HFFc6 (cell line): ENCODE measurements around the gene RELT. TPM values are rescaled to one million over a fixed set of nuclear protein-coding genes. Genes with fewer than 3 reads are reported as not detected.

Experiments used
- DNase-seq: peaks from one replicate; pipeline ENCODE4 v3.0.0-alpha.2; 2018
- H3K27ac Mint-ChIP-seq: 2 replicates; pipeline ENCODE4 v1.8.0; 2020; ENCODE audit warnings: mild to moderate bottlenecking, mixed read lengths
- H3K27me3 Mint-ChIP-seq: 2 replicates; pipeline ENCODE4 v1.8.0; 2021; ENCODE audit warnings: mild to moderate bottlenecking, moderate library complexity, mixed read lengths; ENCODE audit not compliant: insufficient read depth
- H3K36me3 Mint-ChIP-seq: 2 replicates; pipeline ENCODE4 v1.8.0; 2021; ENCODE audit warnings: low read depth, mixed read lengths
- H3K4me1 Mint-ChIP-seq: 2 replicates; pipeline ENCODE4 v1.8.0; 2020; ENCODE audit warnings: low read depth, mixed read lengths
- H3K4me3 Mint-ChIP-seq: 2 replicates; pipeline ENCODE4 v1.8.0; 2020; ENCODE audit warnings: mild to moderate bottlenecking, moderate library complexity, mixed read lengths
- H3K9me3 Mint-ChIP-seq: 2 replicates; pipeline ENCODE4 v1.8.0; 2020; ENCODE audit warnings: mild to moderate bottlenecking, mixed read lengths
- CTCF ChIP-seq: fragments of 200-600 bp; sonication (generic); IDR thresholded peaks from 2 replicates; pipeline ENCODE4 v1.5.0; 2021; ENCODE audit warnings: antibody characterized with exemption, mild to moderate bottlenecking
- total RNA-seq, 6 experiments: library from RNA; stranded (reverse); fragmentation: NEBNext Ultra II Directional; extraction: Animal tissue kit (Norgen Biotek cat#: 25700); gene quantifications; 2 replicates in 1 of 6; 3 replicates in 5 of 6; pipeline ENCODE4 v1.2.3, GENCODE V29; 2021

Gene RELT
- total RNA-seq, 6 experiments from 2014 or later: 6.2 to 7.7 (median 7.0) TPM

- no peak overlapping the region for H3K4me3 Mint-ChIP-seq
- no peak for TF ChIP-seq CTCF
- H3K27me3 Mint-ChIP-seq: peaks cover 2% of the 10 kb centered on the region
- no peak overlapping the region for H3K27ac Mint-ChIP-seq
- H3K9me3 Mint-ChIP-seq: no peaks in the 10 kb centered on the region
- peaks cover 22% of the 10 kb centered on the region for H3K4me1 Mint-ChIP-seq
- DNase-seq: no peak
- peaks cover 5% of the 10 kb centered on the region; the same call in 1 of the 2 replicates for H3K36me3 Mint-ChIP-seq
Measured at GRCh38 chr11:73403541-73403940, 27.3 kb downstream of the RELT start.

GRCh38 chr11:73404048-73404447, 27.8 kb downstream of the RELT start:
- Mint-ChIP-seq H3K27me3 (peaks cover 2% of the 10 kb centered on the region), H3K27ac (no peak overlapping the region), H3K4me1 (peaks cover 21% of the 10 kb centered on the region), H3K9me3 (no peaks in the 10 kb centered on the region), H3K4me3 (no peak overlapping the region), H3K36me3 (peaks cover 8% of the 10 kb centered on the region; the same call in 1 of the 2 replicates)
- peak; percentile 28 for DNase-seq
- peak; percentile 66 for TF ChIP-seq CTCF

- Mint-ChIP-seq H3K36me3 (peaks cover 14% of the 10 kb centered on the region; the same call in 1 of the 2 replicates), H3K4me1 (peaks cover 21% of the 10 kb centered on the region), H3K27me3 (no peaks in the 10 kb centered on the region; the same call in none of the 2 replicates), H3K27ac (no peak overlapping the region), H3K9me3 (no peaks in the 10 kb centered on the region), H3K4me3 (no peak overlapping the region)
- TF ChIP-seq CTCF: no peak
- DNase-seq: no peak
Measured at GRCh38 chr11:73404506-73405145, 28.4 kb downstream of the RELT start.

GRCh38 chr11:73405146-73405510, 28.9 kb downstream of the RELT start:
- DNase-seq: no peak
- peaks cover 26% of the 10 kb centered on the region for H3K4me1 Mint-ChIP-seq
- TF ChIP-seq CTCF: no peak
- H3K27ac Mint-ChIP-seq: no peak overlapping the region
- no peak overlapping the region for H3K4me3 Mint-ChIP-seq
- H3K36me3 Mint-ChIP-seq: peaks cover 17% of the 10 kb centered on the region; the same call in 1 of the 2 replicates
- no peaks in the 10 kb centered on the region for H3K9me3 Mint-ChIP-seq
- no peaks in the 10 kb centered on the region; the same call in none of the 2 replicates for H3K27me3 Mint-ChIP-seq

- Mint-ChIP-seq H3K36me3 (peaks cover 17% of the 10 kb centered on the region; the same call in 1 of the 2 replicates), H3K4me1 (peaks cover 28% of the 10 kb centered on the region), H3K9me3 (no peaks in the 10 kb centered on the region), H3K4me3 (no peak overlapping the region), H3K27ac (no peak overlapping the region), H3K27me3 (no peaks in the 10 kb centered on the region; the same call in none of the 2 replicates)
- DNase-seq: no peak
- TF ChIP-seq CTCF: no peak
Measured at GRCh38 chr11:73406131-73406530, 29.9 kb downstream of the RELT start.
